Activated CD4-positive, alpha-beta T cell treated with anti-CD3 and anti-CD28 coated beads, Interleukin-2, amount 50 U/mL, for 4 hours (primary cell): ENCODE measurements around the gene SIVA1.

ENCODE experiments used
- DNase-seq, 2 experiments: peaks; one replicate each; pipeline ENCODE4 v3.0.0-alpha.2; 2020

Gene SIVA1

DNA sequence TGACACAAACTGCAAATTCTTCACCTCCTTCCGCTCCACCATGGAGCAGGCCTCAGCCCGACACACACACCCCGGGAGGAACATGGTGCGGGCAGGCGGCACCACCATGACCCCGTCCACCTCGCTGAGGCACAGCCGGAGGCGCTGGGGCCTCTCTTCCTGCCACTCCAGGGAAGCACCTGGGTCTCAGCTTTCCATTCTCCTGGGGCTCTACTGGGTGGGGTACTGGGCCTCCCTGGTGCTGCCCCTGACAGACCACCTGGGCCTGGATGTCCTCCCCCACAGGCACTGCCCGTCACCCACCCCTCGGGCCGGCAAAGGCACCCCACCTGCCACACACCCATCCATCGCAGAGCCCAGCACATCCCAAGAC, 32.7 kb downstream of the SIVA1 start:
- no peak for DNase-seq

GRCh38 chr14:104786091-104786586, 33.2 kb downstream of the SIVA1 start:
- DNase-seq = no peak

- DNase-seq = no peak
These were observed 34.1 kb downstream of the SIVA1 start for GRCh38 chr14:104786726-104787675.

DNA sequence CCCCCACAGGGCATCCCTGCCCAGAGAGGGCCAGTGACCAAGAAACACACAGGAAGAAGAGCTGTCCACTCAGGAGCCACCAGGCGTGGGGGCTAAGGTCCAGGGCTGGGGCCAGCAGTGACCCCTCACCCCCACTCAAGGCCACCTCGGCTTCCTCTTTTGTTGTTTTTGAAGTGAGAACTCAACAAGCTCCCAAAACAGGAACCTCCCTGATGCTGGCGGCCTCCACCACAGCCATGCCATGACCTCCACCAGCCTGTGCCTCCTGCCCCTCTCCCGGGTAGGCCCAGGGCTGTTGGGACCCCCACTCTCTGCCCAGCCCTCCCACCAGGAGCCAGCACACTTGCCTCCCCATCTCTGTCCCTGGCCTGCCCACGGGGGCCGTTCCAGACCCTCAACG, 34.8 kb downstream of the SIVA1 start:
- no peak for DNase-seq

DNA sequence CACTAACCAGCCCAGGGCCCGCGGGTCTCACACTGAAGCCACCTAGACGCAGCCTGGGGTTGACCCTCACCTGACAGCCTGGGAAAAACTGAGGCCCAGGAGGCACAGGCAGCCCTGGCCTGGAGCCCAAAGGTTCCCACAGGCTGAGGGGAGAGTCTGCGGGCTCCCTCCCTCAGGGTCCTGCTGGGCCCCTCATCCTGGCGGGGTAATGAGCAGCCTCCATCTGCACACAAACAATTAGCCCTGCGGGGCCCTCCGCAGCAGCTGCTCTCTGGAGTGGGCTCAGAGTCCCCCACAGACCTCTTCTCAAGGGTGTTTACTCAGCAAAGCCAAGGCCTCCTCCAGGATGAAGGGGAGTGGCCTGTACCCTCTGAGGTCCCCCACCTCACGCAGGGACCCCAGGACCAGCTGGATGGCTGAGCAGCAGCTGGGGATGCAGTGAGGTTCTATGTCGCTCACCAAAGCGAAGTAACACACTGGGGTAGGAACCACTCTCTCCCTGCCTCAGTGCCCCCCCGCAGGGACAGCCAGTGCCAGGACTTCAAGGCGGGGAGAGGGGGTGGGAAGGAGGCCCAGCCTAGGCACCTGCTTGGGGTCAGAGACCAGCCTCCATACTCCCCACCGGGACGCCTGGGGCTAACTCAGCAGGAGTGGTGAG, 35.3 kb downstream of the SIVA1 start:
- DNase-seq = no peak

DNA sequence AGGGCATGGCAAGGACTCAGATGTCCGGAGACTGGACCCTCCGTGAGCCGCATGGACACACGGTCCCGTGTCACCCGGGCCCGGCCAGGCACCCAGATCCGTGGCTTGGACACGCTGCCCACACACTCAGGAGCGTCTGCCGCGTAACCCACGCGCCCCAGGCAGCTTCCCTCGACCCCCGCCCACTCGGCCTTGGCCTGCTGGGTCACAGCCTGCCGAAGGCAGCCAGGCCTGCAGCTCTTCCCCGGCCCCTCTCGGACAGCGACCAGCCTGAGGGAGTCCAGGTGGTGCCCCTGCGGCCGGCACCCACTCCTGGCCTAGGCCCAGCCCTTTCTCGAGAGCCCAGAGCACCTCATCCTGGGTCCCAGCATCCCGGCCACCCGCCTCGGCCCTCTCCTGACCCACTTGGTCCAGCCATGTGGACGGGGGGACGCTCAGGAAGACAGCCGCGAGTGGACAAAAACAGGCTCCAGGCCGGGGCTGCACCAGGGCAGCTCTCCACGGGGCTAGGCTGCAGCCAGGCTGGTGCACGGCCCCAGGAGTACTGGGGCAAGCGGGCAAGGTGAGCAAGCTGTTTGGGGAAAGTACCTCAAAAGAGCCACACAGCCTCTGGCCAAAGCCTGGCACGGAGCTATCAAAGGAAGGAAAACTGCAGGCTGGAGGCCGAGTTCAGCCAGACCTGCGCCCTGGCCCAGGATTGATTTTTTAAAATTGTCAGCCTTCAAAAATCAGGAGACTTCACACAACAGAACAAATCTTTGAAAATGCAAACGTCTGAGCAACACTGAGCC, 36.1 kb downstream of the SIVA1 start:
- no peak for DNase-seq

- no peak for DNase-seq
These were observed 37.1 kb downstream of the SIVA1 start for GRCh38 chr14:104789752-104790743.

- no peak for DNase-seq
These were observed 38.5 kb downstream of the SIVA1 start for GRCh38 chr14:104791425-104791824.

- DNase-seq = no peak
These were observed 39.3 kb downstream of the SIVA1 start for GRCh38 chr14:104792101-104792884.

GRCh38 chr14:104792945-104793702, 40.2 kb downstream of the SIVA1 start:
- no peak for DNase-seq

- DNase-seq = no peak
These were observed 40.7 kb downstream of the SIVA1 start for GRCh38 chr14:104793703-104793959.

- DNase-seq = no peak
These were observed 41.2 kb downstream of the SIVA1 start for GRCh38 chr14:104794099-104794498.

- no peak for DNase-seq
These were observed 41.7 kb downstream of the SIVA1 start for GRCh38 chr14:104794631-104794992.

- no peak for DNase-seq
These were observed 42.2 kb downstream of the SIVA1 start, which contains the start of gene AKT1 for GRCh38 chr14:104794993-104795780. Gene AKT1 (minus strand): TSS chr14:104795748. CDS start chr14:104792643, 3,105 bp downstream.

GRCh38 chr14:104795781-104796686, 43.1 kb downstream of the SIVA1 start:
- DNase-seq = peak; percentile 45 to 51

DNA sequence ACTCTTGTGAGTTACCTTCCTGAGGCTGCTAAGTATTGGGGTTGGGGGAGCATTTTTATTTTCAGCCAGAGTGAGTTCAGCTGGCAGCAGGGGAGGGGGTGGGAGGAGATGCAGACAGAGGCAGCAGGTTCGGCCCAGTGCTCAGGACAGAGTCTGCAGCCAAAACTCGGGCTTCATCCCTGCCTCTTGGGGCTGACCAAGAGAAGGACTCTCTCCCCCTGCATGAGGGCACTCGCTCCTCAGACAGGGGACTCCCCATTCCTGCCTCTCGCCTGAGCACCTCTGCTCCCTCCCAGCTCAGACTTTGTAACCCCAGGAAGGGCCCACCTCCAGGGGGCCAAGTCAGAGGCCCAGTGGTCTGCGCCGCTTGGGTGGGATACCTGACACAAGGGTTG, 43.7 kb downstream of the SIVA1 start:
- no peak for DNase-seq

- DNase-seq = no peak
These were observed 44.4 kb downstream of the SIVA1 start for GRCh38 chr14:104797115-104798044.
